ENCODE measurements around the gene RBP5.

- TF ChIP-seq EZH2 (IDR thresholded peaks at IDR 0.05; ENCODE audit: low read length, unreplicated experiment): no peak
- TF ChIP-seq CTCF (conservative IDR thresholded peaks at IDR 0.05; ENCODE audit: low read depth, low read length): no peak
- no peak for TF ChIP-seq EZH2phosphoT487 (IDR thresholded peaks at IDR 0.05; ENCODE audit: borderline replicate concordance, low read length)
Measured at GRCh38 chr12:7155471-7156034, 26.9 kb upstream of the RBP5 start.
